CD14-positive monocyte (primary cell): ENCODE measurements around the gene DGCR6. TPM values are rescaled to one million over a fixed set of nuclear protein-coding genes. Genes with fewer than 3 reads are reported as not detected.
A peak's percentile ranks its signal among the peaks of the same experiment; 100 is the strongest.

Source experiments
- DNase-seq, 3 donors: peaks; one replicate each; pipeline ENCODE4 v3.0.0-alpha.2; 2011 to 2022
- H2AFZ ChIP-seq: 2 replicates; pipeline ENCODE4 v1.6.0; 2012; ENCODE audit warnings: mild to moderate bottlenecking, low read depth, low read length, inconsistent platforms; ENCODE audit not compliant: insufficient read depth, poor library complexity, severe bottlenecking
- H3K27ac ChIP-seq, 2 donors: 1 replicate in 1 of 2; 2 replicates in 1 of 2; pipeline ENCODE4 v1.5.1; 2012 to 2013; ENCODE audit warnings: low read length in 2 of 2, control low read depth in 1 of 2, inconsistent platforms in 1 of 2, low read depth in 1 of 2, mild to moderate bottlenecking in 1 of 2
- H3K27me3 ChIP-seq, 2 donors: one replicate each; pipeline versions ENCODE4 v1.6.0 to v1.6.1; 2011 to 2013; ENCODE audit warnings: low read length in 2 of 2; ENCODE audit not compliant: control insufficient read depth in 2 of 2, insufficient read depth in 2 of 2
- H3K36me3 ChIP-seq, 2 donors: replicated peaks in 1 of 2; 1 replicate in 1 of 2; 2 replicates in 1 of 2; pipeline versions ENCODE4 v1.5.1 to v1.6.1; 2012 to 2013; ENCODE audit warnings: low read length in 2 of 2, control low read depth in 1 of 2, inconsistent platforms in 1 of 2, mild to moderate bottlenecking in 1 of 2; ENCODE audit not compliant: insufficient read depth in 2 of 2, control insufficient read depth in 1 of 2
- H3K4me1 ChIP-seq, 2 donors: 1 replicate in 1 of 2; 2 replicates in 1 of 2; pipeline versions ENCODE4 v1.5.1 to v1.6.1; 2012 to 2013; ENCODE audit warnings: low read length in 2 of 2, control low read depth in 1 of 2, inconsistent platforms in 1 of 2, mild to moderate bottlenecking in 1 of 2, moderate library complexity in 1 of 2; ENCODE audit not compliant: insufficient read depth in 2 of 2, control insufficient read depth in 1 of 2
- H3K4me2 ChIP-seq: replicated peaks from 2 replicates; pipeline ENCODE3; 2012; ENCODE audit warnings: low read length, moderate library complexity, mild to moderate bottlenecking; ENCODE audit not compliant: poor library complexity, severe bottlenecking; ENCODE audit errors: extremely low read depth
- H3K4me3 ChIP-seq, 3 experiments: fragments of 200-600 bp in 1 of 3; sonication (generic) in 1 of 3; replicated peaks in 1 of 3; 1 replicate in 2 of 3; 2 replicates in 1 of 3; pipeline ENCODE4 v1.5.1; 2011 to 2013; ENCODE audit warnings: low read length in 3 of 3, mild to moderate bottlenecking in 3 of 3, control low read depth in 2 of 3, low read depth in 2 of 3, inconsistent platforms in 1 of 3, moderate library complexity in 1 of 3
- H3K79me2 ChIP-seq: 2 replicates; pipeline ENCODE4 v1.6.0; 2012; ENCODE audit warnings: mild to moderate bottlenecking, control low read depth, inconsistent platforms, low read length, moderate library complexity; ENCODE audit not compliant: insufficient read depth
- H3K9ac ChIP-seq: 2 replicates; pipeline ENCODE4 v1.6.0; 2017; ENCODE audit warnings: low read length, mild to moderate bottlenecking; ENCODE audit not compliant: insufficient read depth, poor library complexity, severe bottlenecking
- H3K9me3 ChIP-seq, 2 donors: replicated peaks in 1 of 2; 1 replicate in 1 of 2; 2 replicates in 1 of 2; pipeline versions ENCODE4 v1.5.1 to v1.6.1; 2012 to 2013; ENCODE audit warnings: low read length in 2 of 2, control low read depth in 1 of 2; ENCODE audit not compliant: control insufficient read depth in 1 of 2, insufficient read depth in 1 of 2
- H4K20me1 ChIP-seq: 2 replicates; pipeline ENCODE4 v1.6.0; 2012; ENCODE audit warnings: mild to moderate bottlenecking, low read length, control low read depth, moderate library complexity; ENCODE audit not compliant: insufficient read depth
- H3K27ac Mint-ChIP-seq, 7 donors: one replicate each; pipeline ENCODE4 v1.8.0; 2020; ENCODE audit warnings: mild to moderate bottlenecking in 7 of 7, mixed read lengths in 7 of 7, moderate library complexity in 6 of 7, inconsistent platforms in 2 of 7
- H3K27me3 Mint-ChIP-seq, 3 donors: one replicate each; pipeline ENCODE4 v1.8.0; 2021 to 2022; ENCODE audit warnings: low read depth in 3 of 3, mild to moderate bottlenecking in 3 of 3, mixed read lengths in 3 of 3, moderate library complexity in 3 of 3, inconsistent platforms in 1 of 3
- H3K36me3 Mint-ChIP-seq, 2 donors: one replicate each; pipeline ENCODE4 v1.8.0; 2020; ENCODE audit warnings: mixed read lengths in 2 of 2, inconsistent platforms in 1 of 2, mild to moderate bottlenecking in 1 of 2
- H3K4me1 Mint-ChIP-seq: one replicate; pipeline ENCODE4 v1.8.0; 2020; ENCODE audit warnings: mild to moderate bottlenecking, mixed read lengths
- H3K4me3 Mint-ChIP-seq, 2 donors: one replicate each; pipeline ENCODE4 v1.8.0; 2020; ENCODE audit warnings: mild to moderate bottlenecking in 2 of 2, mixed read lengths in 2 of 2, moderate library complexity in 1 of 2
- H3K9me3 Mint-ChIP-seq, 7 donors: one replicate each; pipeline ENCODE4 v1.8.0; 2020 to 2022; ENCODE audit warnings: mixed read lengths in 7 of 7, mild to moderate bottlenecking in 6 of 7, moderate library complexity in 6 of 7, inconsistent platforms in 2 of 7
- CTCF ChIP-seq: fragments of 200-600 bp; IDR thresholded peaks from one replicate; pipeline ENCODE4 v1.8.0; 2022; ENCODE audit warnings: antibody characterized with exemption, mild to moderate bottlenecking
- WGBS: methylation state at CpG from one replicate; pipeline ENCODE4 v1.1.5; 2013; ENCODE audit warnings: missing lambda C conversion rate; ENCODE audit not compliant: insufficient coverage; 5-methylcytosine and 5-hydroxymethylcytosine counted together
- intact Hi-C, 2 donors: fragments of 100-400 bp; cut with micrococcal nuclease; formaldehyde crosslinking; loops; one replicate each; pipeline versions ENCODE4 v1.15.0 to v1.15.1; 2023
- polyA plus RNA-seq, 3 donors: library from polyadenylated mRNA; depleted of rRNA in 1 of 3; unstranded in 2 of 3; stranded (reverse) in 1 of 3; fragments of 300-500 nt in 2 of 3; fragments of >200 nt in 1 of 3; fragmentation: Illumina TruSeq in 2 of 3; gene quantifications; 1 replicate in 2 of 3; 2 replicates in 1 of 3; pipeline ENCODE4 v1.2.3, GENCODE V29; 2012 to 2021

The DGCR6 gene
- polyA plus RNA-seq, 3 donors: 0.17 to 5.1 (median 0.36) TPM

DNA sequence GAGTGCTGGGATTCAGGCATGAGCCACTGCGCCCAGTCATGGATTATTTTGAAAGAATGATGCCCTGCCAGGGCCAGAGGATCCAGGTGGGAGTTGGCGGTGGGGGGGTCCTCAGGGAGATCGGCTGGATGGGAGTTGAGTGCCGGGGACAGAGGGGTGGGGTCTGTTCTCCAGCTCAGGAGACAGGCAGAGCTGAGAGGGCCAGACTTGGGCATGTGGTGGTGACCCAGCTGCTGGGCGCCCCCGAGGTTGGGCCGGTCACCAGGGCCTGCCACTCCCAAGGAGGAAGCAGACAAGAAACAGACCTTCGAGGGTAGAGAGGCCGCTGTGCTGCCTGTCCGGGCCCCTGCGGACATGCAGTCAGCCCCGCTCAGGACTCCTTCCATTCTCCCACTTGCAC lies 41.8 kb downstream of the DGCR6 start:
- H3K27ac ChIP-seq: no peak overlapping the region
- Mint-ChIP-seq H3K27ac (no peak overlapping the region), H3K36me3 (no peaks in the 10 kb centered on the region), H3K9me3 (no peaks in the 10 kb centered on the region), H3K4me1 (no peaks in the 10 kb centered on the region), H3K4me3 (peak overlapping the region in 1 of 2 donors; percentile 46), H3K27me3 (peaks cover 7 to 10% (median 7%) of the 10 kb centered on the region in 3 donors)
- no peaks in the 10 kb centered on the region for H3K4me1 ChIP-seq
- H3K9me3 ChIP-seq: no peaks in the 10 kb centered on the region
- H2AFZ ChIP-seq: no peak overlapping the region
- DNase-seq: no peak
- H3K36me3 ChIP-seq: no peaks in the 10 kb centered on the region
- H3K9ac ChIP-seq: no peak overlapping the region
- TF ChIP-seq CTCF: no peak
- intact Hi-C loops: no loop called here
- H3K27me3 ChIP-seq: no peaks in the 10 kb centered on the region
- H4K20me1 ChIP-seq: no peaks in the 10 kb centered on the region
- no peaks in the 10 kb centered on the region for H3K79me2 ChIP-seq
- H3K4me2 ChIP-seq: no peak overlapping the region
- whole genome bisulfite sequencing: 82% methylated on average over 11 of the region's 12 CpGs
- no peak overlapping the region for H3K4me3 ChIP-seq

DNA sequence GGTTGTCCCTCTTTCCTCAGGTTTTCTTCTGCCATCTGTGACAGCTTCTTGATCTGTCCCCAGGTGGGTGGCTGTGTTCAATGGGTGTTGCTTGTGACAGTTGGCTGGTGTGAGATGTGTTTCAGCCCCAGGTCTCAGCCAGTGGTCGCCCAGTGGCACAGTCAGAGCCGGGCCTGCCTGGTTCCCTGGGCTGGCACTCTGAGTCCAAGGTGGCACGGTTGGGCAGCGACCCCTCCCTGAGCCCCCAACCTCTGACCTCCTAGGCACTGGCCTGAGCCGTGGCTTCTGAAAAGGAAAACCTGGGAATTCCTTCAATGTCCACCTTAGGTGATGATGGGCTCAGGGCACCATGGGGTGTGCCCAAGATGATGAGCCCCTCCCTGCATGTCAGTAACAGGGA lies 44.0 kb downstream of the DGCR6 start:
- H3K36me3 Mint-ChIP-seq: no peaks in the 10 kb centered on the region
- no peaks in the 10 kb centered on the region for H3K79me2 ChIP-seq
- H3K4me3 Mint-ChIP-seq: no peak overlapping the region
- no peaks in the 10 kb centered on the region for H3K9me3 Mint-ChIP-seq
- no peaks in the 10 kb centered on the region for H3K36me3 ChIP-seq
- no peak for TF ChIP-seq CTCF
- H3K4me1 ChIP-seq: no peaks in the 10 kb centered on the region
- H3K27ac Mint-ChIP-seq: no peak overlapping the region
- H3K27me3 ChIP-seq: no peaks in the 10 kb centered on the region
- no peak overlapping the region for H2AFZ ChIP-seq
- no peak overlapping the region for H3K4me3 ChIP-seq
- H4K20me1 ChIP-seq: no peaks in the 10 kb centered on the region
- no peak overlapping the region for H3K4me2 ChIP-seq
- peaks cover 7 to 12% (median 7%) of the 10 kb centered on the region in 3 donors for H3K27me3 Mint-ChIP-seq
- intact Hi-C loops: loop anchor here (5.0 kb wide), 2 partner anchors 677 to 682 kb away; no protein-coding TSS in a partner anchor
- no peaks in the 10 kb centered on the region for H3K9me3 ChIP-seq
- DNase-seq: no peak
- no peak overlapping the region for H3K27ac ChIP-seq
- no peaks in the 10 kb centered on the region for H3K4me1 Mint-ChIP-seq
- no peak overlapping the region for H3K9ac ChIP-seq
- 100% methylated on average over 3 of the region's 5 CpGs for WGBS
